Activated CD4-positive, alpha-beta T cell treated with anti-CD3 and anti-CD28 coated beads, Interleukin-2, amount 10 ng/mL, durations not matched to agents 7 days and 5 days (primary cell): ENCODE results near the gene SLC35F4. TPM values are rescaled to one million over a fixed set of nuclear protein-coding genes. Genes with fewer than 3 reads are reported as not detected.
"Not testable (repeated sequence)": the region's sequence is repeated elsewhere in the genome, so short reads cannot be mapped to it uniquely, and the experiment has no call there.

Experiments
- CTCF ChIA-PET: fragments of 350-600 bp; sonication (Branson Sonifier 250); formaldehyde crosslinking; loops from one replicate; lab custom pipeline; 2021; ENCODE audit warnings: antibody characterized with exemption; lab: Charles Lee
- POLR2A ChIA-PET: fragments of 350-600 bp; sonication (Branson Sonifier 250); formaldehyde crosslinking; loops from one replicate; lab custom pipeline; 2021; ENCODE audit warnings: antibody characterized with exemption; lab: Charles Lee
- DNase-seq: peaks from one replicate; pipeline ENCODE4 v3.0.0-alpha.2; 2020
- H3K27ac Mint-ChIP-seq: one replicate; pipeline ENCODE4 v1.8.0; 2021; ENCODE audit warnings: mild to moderate bottlenecking, moderate library complexity, mixed read lengths
- H3K27me3 Mint-ChIP-seq: one replicate; pipeline ENCODE4 v1.8.0; 2021; ENCODE audit warnings: mixed read lengths
- H3K36me3 Mint-ChIP-seq: one replicate; pipeline ENCODE4 v1.8.0; 2021; ENCODE audit warnings: low read depth, mixed read lengths
- H3K4me1 Mint-ChIP-seq: one replicate; pipeline ENCODE4 v1.8.0; 2021; ENCODE audit warnings: mixed read lengths
- H3K4me3 Mint-ChIP-seq: one replicate; pipeline ENCODE4 v1.8.0; 2021; ENCODE audit warnings: mild to moderate bottlenecking, moderate library complexity, mixed read lengths
- H3K9me3 Mint-ChIP-seq: one replicate; pipeline ENCODE4 v1.8.0; 2021; ENCODE audit warnings: mixed read lengths
- total RNA-seq, 2 experiments: library from RNA; stranded (reverse); gene quantifications; one replicate each; pipeline ENCODE4 v1.2.3, GENCODE V29; 2021

Gene SLC35F4
- total RNA-seq, 2 experiments from 2014 or later: not detected

- no peak overlapping the region for H3K27ac Mint-ChIP-seq
- H3K4me1 Mint-ChIP-seq: no peaks in the 10 kb centered on the region
- POLR2A ChIA-PET: no interaction called here
Measured at GRCh38 chr14:57754527-57754926, 111.4 kb downstream of the SLC35F4 start.

GRCh38 chr14:57753821-57754220 lies 112.1 kb downstream of the SLC35F4 start:
- no peaks in the 10 kb centered on the region for H3K4me1 Mint-ChIP-seq

More at GRCh38 chr14:57754527-57754926, 111.4 kb downstream of the SLC35F4 start:
- no peaks in the 10 kb centered on the region for H3K9me3 Mint-ChIP-seq
- H3K36me3 Mint-ChIP-seq: no peaks in the 10 kb centered on the region
- H3K4me3 Mint-ChIP-seq: no peak overlapping the region
- no peaks in the 10 kb centered on the region for H3K27me3 Mint-ChIP-seq
- CTCF ChIA-PET: no interaction called here
- DNase-seq: no peak

GRCh38 chr14:57752142-57752695 lies 113.7 kb downstream of the SLC35F4 start:
- H3K4me1 Mint-ChIP-seq, CTCF ChIA-PET, H3K27me3 Mint-ChIP-seq, H3K4me3 Mint-ChIP-seq, DNase-seq, H3K27ac Mint-ChIP-seq, H3K9me3 Mint-ChIP-seq, POLR2A ChIA-PET, H3K36me3 Mint-ChIP-seq: not testable (repeated sequence)

More at GRCh38 chr14:57753821-57754220, 112.1 kb downstream of the SLC35F4 start:
- H3K27me3 Mint-ChIP-seq: no peaks in the 10 kb centered on the region
- no peak for DNase-seq
- POLR2A ChIA-PET: no interaction called here
- no peak overlapping the region for H3K4me3 Mint-ChIP-seq
- H3K27ac Mint-ChIP-seq: no peak overlapping the region
- H3K36me3 Mint-ChIP-seq: no peaks in the 10 kb centered on the region
- H3K9me3 Mint-ChIP-seq: no peaks in the 10 kb centered on the region
- CTCF ChIA-PET: no interaction called here

GRCh38 chr14:57751400-57751799 lies 114.5 kb downstream of the SLC35F4 start:
- H3K4me3 Mint-ChIP-seq: no peak overlapping the region
- ChIA-PET POLR2A (no interaction called here), CTCF (no interaction called here)
- H3K9me3 Mint-ChIP-seq: no peaks in the 10 kb centered on the region
- no peaks in the 10 kb centered on the region for H3K27me3 Mint-ChIP-seq
- H3K27ac Mint-ChIP-seq: no peak overlapping the region
- DNase-seq: no peak
- H3K36me3 Mint-ChIP-seq: no peaks in the 10 kb centered on the region
- H3K4me1 Mint-ChIP-seq: no peaks in the 10 kb centered on the region

GRCh38 chr14:57749267-57749666 lies 116.6 kb downstream of the SLC35F4 start:
- no peaks in the 10 kb centered on the region for H3K27me3 Mint-ChIP-seq
- H3K4me3 Mint-ChIP-seq: no peak overlapping the region
- no peak for DNase-seq
- H3K27ac Mint-ChIP-seq: no peak overlapping the region
- CTCF ChIA-PET: no interaction called here
- POLR2A ChIA-PET: no interaction called here
- no peaks in the 10 kb centered on the region for H3K9me3 Mint-ChIP-seq
- no peaks in the 10 kb centered on the region for H3K4me1 Mint-ChIP-seq
- no peaks in the 10 kb centered on the region for H3K36me3 Mint-ChIP-seq

- Mint-ChIP-seq H3K27me3 (no peaks in the 10 kb centered on the region), H3K27ac (no peak overlapping the region), H3K9me3 (no peaks in the 10 kb centered on the region), H3K4me3 (no peak overlapping the region), H3K36me3 (no peaks in the 10 kb centered on the region), H3K4me1 (no peaks in the 10 kb centered on the region)
- ChIA-PET CTCF (no interaction called here), POLR2A (no interaction called here)
- DNase-seq: no peak
Measured at GRCh38 chr14:57748279-57748678, 117.6 kb downstream of the SLC35F4 start.

GRCh38 chr14:57747036-57747435 lies 118.9 kb downstream of the SLC35F4 start:
- DNase-seq: no peak
- Mint-ChIP-seq H3K27me3 (no peaks in the 10 kb centered on the region), H3K4me1 (no peaks in the 10 kb centered on the region), H3K4me3 (no peak overlapping the region), H3K9me3 (no peaks in the 10 kb centered on the region), H3K27ac (no peak overlapping the region), H3K36me3 (no peaks in the 10 kb centered on the region)
- POLR2A ChIA-PET: no interaction called here
- CTCF ChIA-PET: no interaction called here

- Mint-ChIP-seq H3K36me3 (no peaks in the 10 kb centered on the region), H3K4me3 (no peak overlapping the region), H3K27ac (no peak overlapping the region), H3K27me3 (no peaks in the 10 kb centered on the region), H3K9me3 (no peaks in the 10 kb centered on the region), H3K4me1 (no peaks in the 10 kb centered on the region)
- ChIA-PET POLR2A (no interaction called here), CTCF (no interaction called here)
- no peak for DNase-seq
Measured at GRCh38 chr14:57746563-57746962, 119.3 kb downstream of the SLC35F4 start.

GRCh38 chr14:57739516-57739915 lies 126.4 kb downstream of the SLC35F4 start:
- Mint-ChIP-seq H3K27me3 (no peaks in the 10 kb centered on the region), H3K4me3 (no peak overlapping the region), H3K36me3 (no peaks in the 10 kb centered on the region), H3K4me1 (no peaks in the 10 kb centered on the region), H3K27ac (no peak overlapping the region), H3K9me3 (no peaks in the 10 kb centered on the region)
- POLR2A ChIA-PET: no interaction called here
- CTCF ChIA-PET: no interaction called here
- DNase-seq: no peak

- no peaks in the 10 kb centered on the region for H3K4me1 Mint-ChIP-seq
- H3K27ac Mint-ChIP-seq: no peak overlapping the region
- H3K9me3 Mint-ChIP-seq: no peaks in the 10 kb centered on the region
- H3K27me3 Mint-ChIP-seq: no peaks in the 10 kb centered on the region
- no peaks in the 10 kb centered on the region for H3K36me3 Mint-ChIP-seq
- H3K4me3 Mint-ChIP-seq: no peak overlapping the region
- POLR2A ChIA-PET: no interaction called here
- no peak for DNase-seq
- CTCF ChIA-PET: no interaction called here
Measured at GRCh38 chr14:57737598-57737997, 128.3 kb downstream of the SLC35F4 start.

- Mint-ChIP-seq H3K36me3 (no peaks in the 10 kb centered on the region), H3K9me3 (no peaks in the 10 kb centered on the region), H3K27me3 (no peaks in the 10 kb centered on the region), H3K4me3 (no peak overlapping the region), H3K27ac (no peak overlapping the region), H3K4me1 (no peaks in the 10 kb centered on the region)
- no peak for DNase-seq
- CTCF ChIA-PET: no interaction called here
- POLR2A ChIA-PET: no interaction called here
Measured at GRCh38 chr14:57736391-57736790, 129.5 kb downstream of the SLC35F4 start.

- ChIA-PET CTCF (no interaction called here), POLR2A (no interaction called here)
- no peak overlapping the region for H3K27ac Mint-ChIP-seq
Measured at GRCh38 chr14:57735276-57735675, 130.6 kb downstream of the SLC35F4 start.

GRCh38 chr14:57732463-57733285 lies 133.2 kb downstream of the SLC35F4 start:
- no peaks in the 10 kb centered on the region for H3K4me1 Mint-ChIP-seq
- no peak for DNase-seq
- ChIA-PET POLR2A (no interaction called here), CTCF (no interaction called here)
- H3K36me3 Mint-ChIP-seq: no peaks in the 10 kb centered on the region
- H3K27me3 Mint-ChIP-seq: no peaks in the 10 kb centered on the region
- H3K27ac Mint-ChIP-seq: no peak overlapping the region
- no peak overlapping the region for H3K4me3 Mint-ChIP-seq
- H3K9me3 Mint-ChIP-seq: no peaks in the 10 kb centered on the region

More at GRCh38 chr14:57735276-57735675, 130.6 kb downstream of the SLC35F4 start:
- Mint-ChIP-seq H3K4me1 (no peaks in the 10 kb centered on the region), H3K9me3 (no peaks in the 10 kb centered on the region), H3K36me3 (no peaks in the 10 kb centered on the region), H3K4me3 (no peak overlapping the region), H3K27me3 (no peaks in the 10 kb centered on the region)
- no peak for DNase-seq
